Measurements from ENCODE around the gene NAV3.

Gene NAV3

GRCh38 chr12:77785211-77785610 lies 45.5 kb upstream of the NAV3 start:
- Histone ChIP-seq H3K4me3 (ENCODE audit: low read length in 2 of 2) (no peak overlapping the region), H3K27ac (replicated peaks; ENCODE audit: low read length) (no peak overlapping the region), H2BK5ac (ENCODE audit: low read length) (no peak overlapping the region), H3K79me1 (ENCODE audit: low read depth, low read length) (no peaks in the 10 kb centered on the region), H2AK5ac (ENCODE audit: low read depth, low read length) (no peak overlapping the region), H2AFZ (ENCODE audit: low read length) (no peak overlapping the region), H3K27me3 (ENCODE audit: control insufficient read depth in 3 of 3, insufficient read depth in 3 of 3, low read depth in 1 of 3, low read length in 3 of 3) (no peaks in the 10 kb centered on the region), H3K18ac (ENCODE audit: low read length) (no peak overlapping the region), H3K4ac (ENCODE audit: low read length) (no peak overlapping the region), H3K4me2 (ENCODE audit: insufficient read depth, low read length, poor library complexity, severe bottlenecking) (no peak overlapping the region), H3K4me1 (ENCODE audit: control insufficient read depth in 2 of 2, insufficient read depth in 1 of 2, low read depth in 1 of 2, low read length in 2 of 2) (peaks cover 0 to 2% of the 10 kb centered on the region in 2 donors), H2BK12ac (ENCODE audit: low read length) (no peak overlapping the region), H2BK15ac (ENCODE audit: low read length) (no peak overlapping the region), H2BK120ac (ENCODE audit: low read depth, low read length) (no peak overlapping the region), H3K9ac (ENCODE audit: low read depth, low read length, poor library complexity) (no peak overlapping the region), H3K9me3 (replicated peaks in 1 of 2; ENCODE audit: control insufficient read depth in 2 of 2, insufficient read depth in 1 of 2, low read depth in 1 of 2, low read length in 2 of 2) (peaks cover 0 to 3% of the 10 kb centered on the region in 2 donors), H4K8ac (ENCODE audit: low read depth, low read length) (no peak overlapping the region), H3K14ac (ENCODE audit: low read length) (no peak overlapping the region), H3K36me3 (replicated peaks in 1 of 2; ENCODE audit: control insufficient read depth in 2 of 2, insufficient read depth in 2 of 2, low read length in 2 of 2) (no peaks in the 10 kb centered on the region), H4K91ac (ENCODE audit: low read depth, low read length, poor library complexity) (no peak overlapping the region), H3K23ac (ENCODE audit: low read depth, low read length, poor library complexity) (no peak overlapping the region)
- DNase-seq (ENCODE audit: low spot score) = no peak

DNA sequence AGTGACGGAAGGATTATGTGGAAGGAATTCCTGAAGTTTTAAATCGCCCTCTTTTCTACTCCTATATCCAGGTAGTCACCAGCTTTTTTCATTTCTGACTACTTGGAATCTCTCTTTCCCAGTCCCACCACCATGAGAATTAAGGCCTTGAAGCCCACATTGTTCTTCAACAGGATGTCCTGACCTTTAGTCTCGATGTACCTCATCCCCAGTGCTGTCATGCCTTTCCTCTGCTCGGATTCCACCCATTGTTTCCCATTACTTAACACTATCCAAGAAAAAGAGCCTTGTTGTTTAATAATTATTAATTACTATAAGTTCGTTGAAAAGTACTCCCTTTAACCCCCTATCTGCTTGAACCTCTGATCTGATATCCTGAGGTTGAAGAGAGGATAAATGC lies 44.0 kb upstream of the NAV3 start:
- DNase-seq (ENCODE audit: low spot score) = no peak
- Histone ChIP-seq H4K91ac (ENCODE audit: low read depth, low read length, poor library complexity) (no peak overlapping the region), H3K14ac (ENCODE audit: low read length) (no peak overlapping the region), H3K27me3 (ENCODE audit: control insufficient read depth in 3 of 3, insufficient read depth in 3 of 3, low read depth in 1 of 3, low read length in 3 of 3) (no peaks in the 10 kb centered on the region), H2BK120ac (ENCODE audit: low read depth, low read length) (no peak overlapping the region), H3K23ac (ENCODE audit: low read depth, low read length, poor library complexity) (no peak overlapping the region), H3K79me1 (ENCODE audit: low read depth, low read length) (no peaks in the 10 kb centered on the region), H3K36me3 (replicated peaks in 1 of 2; ENCODE audit: control insufficient read depth in 2 of 2, insufficient read depth in 2 of 2, low read length in 2 of 2) (no peaks in the 10 kb centered on the region), H3K4me3 (ENCODE audit: low read length in 2 of 2) (no peak overlapping the region), H2AFZ (ENCODE audit: low read length) (no peak overlapping the region), H3K9me3 (replicated peaks in 1 of 2; ENCODE audit: control insufficient read depth in 2 of 2, insufficient read depth in 1 of 2, low read depth in 1 of 2, low read length in 2 of 2) (peaks cover 0 to 3% of the 10 kb centered on the region in 2 donors), H2BK15ac (ENCODE audit: low read length) (no peak overlapping the region), H2AK5ac (ENCODE audit: low read depth, low read length) (no peak overlapping the region), H4K8ac (ENCODE audit: low read depth, low read length) (no peak overlapping the region), H3K27ac (replicated peaks; ENCODE audit: low read length) (no peak overlapping the region), H3K4me1 (ENCODE audit: control insufficient read depth in 2 of 2, insufficient read depth in 1 of 2, low read depth in 1 of 2, low read length in 2 of 2) (peaks cover 0 to 2% of the 10 kb centered on the region in 2 donors), H3K4me2 (ENCODE audit: insufficient read depth, low read length, poor library complexity, severe bottlenecking) (no peak overlapping the region), H3K9ac (ENCODE audit: low read depth, low read length, poor library complexity) (no peak overlapping the region), H3K4ac (ENCODE audit: low read length) (no peak overlapping the region), H3K18ac (ENCODE audit: low read length) (no peak overlapping the region), H2BK5ac (ENCODE audit: low read length) (no peak overlapping the region), H2BK12ac (ENCODE audit: low read length) (no peak overlapping the region)
- WGBS, 2 donors (ENCODE audit: extremely low coverage in 2 of 2, insufficient read length in 2 of 2, insufficient replicate concordance in 1 of 2) = 100% methylated on average over 1 of the region's 5 CpGs; no CpG with 5 or more reads in 1 of the 2 donors

DNA sequence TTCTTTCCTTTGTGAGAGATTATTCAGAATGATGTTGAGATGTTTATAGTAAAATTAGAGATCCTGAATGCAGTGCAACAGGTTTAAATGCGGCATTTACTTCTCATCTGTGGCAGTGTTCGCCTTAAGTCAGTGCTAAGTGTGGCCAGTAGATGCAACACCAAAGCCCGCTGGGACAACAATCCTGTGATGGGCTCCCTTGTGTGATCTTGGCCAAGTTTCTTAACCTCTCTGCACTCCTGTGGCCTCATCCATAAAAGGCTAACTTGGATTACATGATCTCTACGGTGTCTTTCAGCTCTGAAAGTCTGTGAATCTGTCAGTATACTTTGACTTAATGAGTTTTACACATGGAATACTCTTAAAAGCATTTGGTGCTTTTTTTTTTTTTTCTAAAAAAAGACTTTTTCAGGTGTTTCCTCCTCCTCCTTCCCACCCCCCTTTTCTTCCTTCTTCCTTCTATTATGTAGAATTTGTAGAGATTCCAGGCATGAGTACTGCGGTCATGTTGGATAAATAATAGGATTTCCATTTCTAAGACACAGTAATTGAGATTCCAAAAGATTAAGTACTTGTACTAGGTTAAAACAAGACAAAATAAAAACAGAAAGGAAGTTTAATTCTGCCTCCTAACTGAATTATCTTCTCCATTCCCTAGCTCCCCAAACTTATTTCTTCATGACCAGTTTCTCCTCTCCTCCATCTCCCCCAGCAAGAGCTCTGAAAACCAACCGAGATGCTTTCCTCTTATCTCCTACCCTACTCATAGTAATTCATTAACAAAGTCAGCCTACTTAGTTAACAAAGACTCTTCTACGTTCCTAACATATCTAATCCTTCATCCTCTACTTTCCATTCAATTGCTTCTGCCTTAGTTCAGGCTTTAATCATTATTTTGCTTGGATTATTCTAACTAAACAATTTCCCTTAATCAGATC lies 42.2 kb upstream of the NAV3 start:
- Histone ChIP-seq H3K18ac (ENCODE audit: low read length) (no peak overlapping the region), H3K4me2 (ENCODE audit: insufficient read depth, low read length, poor library complexity, severe bottlenecking) (no peak overlapping the region)
- WGBS, 2 donors (ENCODE audit: extremely low coverage in 2 of 2, insufficient read length in 2 of 2, insufficient replicate concordance in 1 of 2) = 100% methylated on average over 1 of the region's 7 CpGs; no CpG with 5 or more reads in 1 of the 2 donors

DNA sequence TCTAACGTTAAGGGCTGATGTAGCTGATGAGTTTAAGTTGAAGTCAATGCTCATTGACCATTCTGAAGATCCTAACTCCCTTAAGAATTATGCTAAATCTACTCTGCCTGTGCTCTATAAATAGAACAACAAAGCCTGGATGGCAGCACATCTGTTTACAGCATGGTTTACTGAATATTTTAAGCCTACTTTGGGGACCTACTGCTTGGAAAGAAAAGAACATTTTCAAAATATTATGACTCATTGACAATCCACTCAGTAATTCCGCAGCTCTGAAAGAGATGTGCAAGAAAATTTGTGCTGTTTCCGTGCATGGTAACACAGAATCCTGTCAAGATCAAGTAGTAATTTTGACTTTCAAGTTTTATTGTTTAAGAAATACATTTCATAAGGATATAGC lies 35.0 kb upstream of the NAV3 start:
- Histone ChIP-seq H4K91ac (ENCODE audit: low read depth, low read length, poor library complexity) (no peak overlapping the region), H3K79me1 (ENCODE audit: low read depth, low read length) (no peaks in the 10 kb centered on the region), H2BK12ac (ENCODE audit: low read length) (no peak overlapping the region), H2BK15ac (ENCODE audit: low read length) (no peak overlapping the region), H2AK5ac (ENCODE audit: low read depth, low read length) (no peak overlapping the region), H3K9ac (ENCODE audit: low read depth, low read length, poor library complexity) (no peak overlapping the region), H2BK120ac (ENCODE audit: low read depth, low read length) (no peak overlapping the region), H3K9me3 (replicated peaks in 1 of 2; ENCODE audit: control insufficient read depth in 2 of 2, insufficient read depth in 1 of 2, low read depth in 1 of 2, low read length in 2 of 2) (no peaks in the 10 kb centered on the region), H3K27ac (replicated peaks; ENCODE audit: low read length) (no peak overlapping the region), H3K4me1 (ENCODE audit: control insufficient read depth in 2 of 2, insufficient read depth in 1 of 2, low read depth in 1 of 2, low read length in 2 of 2) (no peaks in the 10 kb centered on the region), H3K4me2 (ENCODE audit: insufficient read depth, low read length, poor library complexity, severe bottlenecking) (no peak overlapping the region), H3K4ac (ENCODE audit: low read length) (no peak overlapping the region), H3K14ac (ENCODE audit: low read length) (no peak overlapping the region), H2AFZ (ENCODE audit: low read length) (no peak overlapping the region), H3K23ac (ENCODE audit: low read depth, low read length, poor library complexity) (no peak overlapping the region), H4K8ac (ENCODE audit: low read depth, low read length) (no peak overlapping the region), H3K27me3 (ENCODE audit: control insufficient read depth in 3 of 3, insufficient read depth in 3 of 3, low read depth in 1 of 3, low read length in 3 of 3) (no peaks in the 10 kb centered on the region), H3K18ac (ENCODE audit: low read length) (no peak overlapping the region), H3K36me3 (replicated peaks in 1 of 2; ENCODE audit: control insufficient read depth in 2 of 2, insufficient read depth in 2 of 2, low read length in 2 of 2) (peaks cover 0 to 1% of the 10 kb centered on the region in 2 donors), H2BK5ac (ENCODE audit: low read length) (no peak overlapping the region), H3K4me3 (ENCODE audit: low read length in 2 of 2) (no peak overlapping the region)
- no peak for DNase-seq (ENCODE audit: low spot score)
- no CpG with 5 or more reads among the region's 3 CpGs for WGBS, 2 donors (ENCODE audit: extremely low coverage in 2 of 2, insufficient read length in 2 of 2, insufficient replicate concordance in 1 of 2)

More for the DNA sequence above, 42.2 kb upstream of the NAV3 start:
- Histone ChIP-seq H3K23ac (ENCODE audit: low read depth, low read length, poor library complexity) (no peak overlapping the region), H2BK5ac (ENCODE audit: low read length) (no peak overlapping the region), H4K8ac (ENCODE audit: low read depth, low read length) (no peak overlapping the region), H3K27me3 (ENCODE audit: control insufficient read depth in 3 of 3, insufficient read depth in 3 of 3, low read depth in 1 of 3, low read length in 3 of 3) (no peaks in the 10 kb centered on the region), H3K27ac (replicated peaks; ENCODE audit: low read length) (no peak overlapping the region), H3K79me1 (ENCODE audit: low read depth, low read length) (no peaks in the 10 kb centered on the region), H3K36me3 (replicated peaks in 1 of 2; ENCODE audit: control insufficient read depth in 2 of 2, insufficient read depth in 2 of 2, low read length in 2 of 2) (no peaks in the 10 kb centered on the region), H3K4me1 (ENCODE audit: control insufficient read depth in 2 of 2, insufficient read depth in 1 of 2, low read depth in 1 of 2, low read length in 2 of 2) (peaks cover 0 to 2% of the 10 kb centered on the region in 2 donors), H3K14ac (ENCODE audit: low read length) (no peak overlapping the region), H3K4ac (ENCODE audit: low read length) (no peak overlapping the region), H4K91ac (ENCODE audit: low read depth, low read length, poor library complexity) (no peak overlapping the region), H3K9ac (ENCODE audit: low read depth, low read length, poor library complexity) (no peak overlapping the region), H3K9me3 (replicated peaks in 1 of 2; ENCODE audit: control insufficient read depth in 2 of 2, insufficient read depth in 1 of 2, low read depth in 1 of 2, low read length in 2 of 2) (peaks cover 0 to 3% of the 10 kb centered on the region in 2 donors), H2AK5ac (ENCODE audit: low read depth, low read length) (no peak overlapping the region), H3K4me3 (ENCODE audit: low read length in 2 of 2) (no peak overlapping the region), H2BK120ac (ENCODE audit: low read depth, low read length) (no peak overlapping the region), H2BK15ac (ENCODE audit: low read length) (no peak overlapping the region), H2AFZ (ENCODE audit: low read length) (no peak overlapping the region), H2BK12ac (ENCODE audit: low read length) (no peak overlapping the region)
- DNase-seq (ENCODE audit: low spot score) = no peak

Data from neuronal stem cell (in vitro differentiated cells).